Right atrium auricular region (tissue), 2 donors: ENCODE measurements around the gene MGLL. TPM values are rescaled to one million over a fixed set of nuclear protein-coding genes. Genes with fewer than 3 reads are reported as not detected.

Experiments used
- DNase-seq: peaks from one replicate; pipeline ENCODE4 v3.0.0-alpha.2; 2019; ENCODE audit warnings: low spot score
- H3K27ac ChIP-seq, 2 donors: fragments of 200-600 bp; sonication (generic); 1 replicate in 1 of 2; 2 replicates in 1 of 2; pipeline ENCODE4 v1.5.1; 2016 to 2019
- H3K27me3 ChIP-seq, 2 donors: fragments of 200-600 bp; sonication (generic); one replicate each; pipeline versions ENCODE4 v1.5.1 to v1.6.0; 2017 to 2019
- H3K36me3 ChIP-seq: fragments of 200-600 bp; sonication (generic); one replicate; pipeline ENCODE4 v1.5.1; 2016
- H3K4me1 ChIP-seq, 2 donors: fragments of 200-600 bp; sonication (generic); one replicate each; pipeline versions ENCODE4 v1.5.1 to v1.6.0; 2017 to 2019
- H3K4me3 ChIP-seq, 2 donors: fragments of 200-600 bp; sonication (generic); 1 replicate in 1 of 2; 2 replicates in 1 of 2; pipeline ENCODE4 v1.5.1; 2017 to 2019; ENCODE audit warnings: mild to moderate bottlenecking in 1 of 2, moderate library complexity in 1 of 2
- H3K9me3 ChIP-seq, 2 donors: fragments of 200-600 bp; sonication (generic); one replicate each; pipeline ENCODE4 v1.5.1; 2019
- total RNA-seq, 2 donors: library from RNA; depleted of rRNA; stranded (reverse); fragments of >200 nt; gene quantifications; one replicate each; pipeline ENCODE4 v1.1.0, GENCODE V29; 2016
- TF ChIP-seq, protein P1 (sequence below), 2 donors: fragments of 200-600 bp; sonication (generic); IDR thresholded peaks; one replicate each; pipeline ENCODE4 v1.5.1; 2019; ENCODE audit warnings: antibody characterized with exemption in 2 of 2

MGLL gene
- total RNA-seq, 2 donors from 2014 or later = 36.3 to 46.4 TPM

DNA sequence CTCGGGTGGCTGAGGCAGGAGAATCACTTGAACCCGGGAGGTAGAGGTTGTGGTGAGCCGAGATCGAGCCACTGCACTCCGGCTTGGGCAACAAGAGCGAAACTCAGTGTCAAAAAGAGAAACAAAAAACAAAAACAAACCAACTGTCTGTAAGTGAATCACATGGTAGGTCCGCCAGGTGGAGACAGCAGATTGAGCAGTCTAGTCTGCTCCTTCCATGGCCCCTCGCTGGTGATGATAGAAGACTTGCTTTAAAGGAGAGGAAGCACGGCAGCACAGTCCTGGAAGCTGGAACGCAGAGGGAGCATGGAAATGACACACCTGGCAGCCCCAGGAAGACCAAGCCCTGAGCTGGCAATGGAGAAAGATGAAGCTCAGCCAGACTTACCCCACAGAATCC, 31.4 kb upstream of the MGLL start:
- H3K4me3 ChIP-seq = no peak overlapping the region
- no peaks in the 10 kb centered on the region for H3K9me3 ChIP-seq
- H3K4me1 ChIP-seq = no peaks in the 10 kb centered on the region
- no peaks in the 10 kb centered on the region for H3K27me3 ChIP-seq
- no peaks in the 10 kb centered on the region for H3K36me3 ChIP-seq
- no peak overlapping the region for H3K27ac ChIP-seq
- TF ChIP-seq, protein P1, sequence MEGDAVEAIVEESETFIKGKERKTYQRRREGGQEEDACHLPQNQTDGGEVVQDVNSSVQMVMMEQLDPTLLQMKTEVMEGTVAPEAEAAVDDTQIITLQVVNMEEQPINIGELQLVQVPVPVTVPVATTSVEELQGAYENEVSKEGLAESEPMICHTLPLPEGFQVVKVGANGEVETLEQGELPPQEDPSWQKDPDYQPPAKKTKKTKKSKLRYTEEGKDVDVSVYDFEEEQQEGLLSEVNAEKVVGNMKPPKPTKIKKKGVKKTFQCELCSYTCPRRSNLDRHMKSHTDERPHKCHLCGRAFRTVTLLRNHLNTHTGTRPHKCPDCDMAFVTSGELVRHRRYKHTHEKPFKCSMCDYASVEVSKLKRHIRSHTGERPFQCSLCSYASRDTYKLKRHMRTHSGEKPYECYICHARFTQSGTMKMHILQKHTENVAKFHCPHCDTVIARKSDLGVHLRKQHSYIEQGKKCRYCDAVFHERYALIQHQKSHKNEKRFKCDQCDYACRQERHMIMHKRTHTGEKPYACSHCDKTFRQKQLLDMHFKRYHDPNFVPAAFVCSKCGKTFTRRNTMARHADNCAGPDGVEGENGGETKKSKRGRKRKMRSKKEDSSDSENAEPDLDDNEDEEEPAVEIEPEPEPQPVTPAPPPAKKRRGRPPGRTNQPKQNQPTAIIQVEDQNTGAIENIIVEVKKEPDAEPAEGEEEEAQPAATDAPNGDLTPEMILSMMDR (IDR thresholded peaks at IDR 0.05) = no peak
- no peak for DNase-seq

DNA sequence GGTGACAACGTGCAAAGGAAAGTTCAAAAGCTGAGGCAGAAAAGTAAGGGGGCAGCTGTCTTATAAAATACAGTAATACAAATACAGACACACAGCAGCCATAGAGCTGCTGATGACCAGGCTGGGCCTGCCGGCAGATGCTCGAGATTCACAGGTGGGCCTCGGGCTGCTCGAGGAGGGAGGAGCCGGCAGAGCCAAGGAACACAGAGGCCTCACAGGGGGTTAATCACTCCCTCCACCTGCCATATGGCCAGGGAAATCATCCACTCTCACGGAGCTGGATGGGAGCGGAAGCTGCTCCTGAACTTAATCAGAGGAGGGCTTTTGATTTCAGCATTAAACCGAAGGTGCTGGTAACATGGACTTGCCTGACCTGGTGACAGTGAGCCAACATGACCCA, 29.6 kb upstream of the MGLL start:
- TF ChIP-seq, protein P1 (IDR thresholded peaks at IDR 0.05) = no peak
- no peak for DNase-seq

DNA sequence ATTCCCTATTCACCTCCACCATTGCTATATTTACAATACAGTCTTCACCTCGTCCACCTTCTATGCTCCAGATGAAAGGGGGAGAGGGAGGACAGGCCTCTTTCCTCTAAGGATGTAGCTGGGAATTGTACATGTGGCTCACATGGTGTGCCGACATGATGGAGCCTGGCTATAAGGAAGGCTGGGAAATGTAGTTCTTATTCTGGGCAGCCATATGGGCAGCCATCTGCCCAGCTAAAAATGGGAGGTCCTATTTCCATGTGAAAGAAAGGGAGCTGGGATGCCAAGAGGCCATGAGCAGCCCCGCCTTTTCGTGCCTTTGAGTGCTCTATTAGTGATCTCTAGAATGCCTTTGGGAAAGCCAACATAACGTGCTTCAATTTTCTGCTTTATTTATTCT, 27.1 kb upstream of the MGLL start:
- Histone ChIP-seq H3K27ac (no peak overlapping the region), H3K9me3 (no peaks in the 10 kb centered on the region), H3K4me1 (no peaks in the 10 kb centered on the region), H3K4me3 (no peak overlapping the region), H3K36me3 (no peaks in the 10 kb centered on the region), H3K27me3 (no peaks in the 10 kb centered on the region)
- TF ChIP-seq, protein P1 (IDR thresholded peaks at IDR 0.05) = no peak
- DNase-seq = no peak

More for the DNA sequence above, 29.6 kb upstream of the MGLL start:
- Histone ChIP-seq H3K4me1 (no peaks in the 10 kb centered on the region), H3K36me3 (no peaks in the 10 kb centered on the region), H3K9me3 (no peaks in the 10 kb centered on the region), H3K4me3 (no peak overlapping the region), H3K27ac (no peak overlapping the region), H3K27me3 (no peaks in the 10 kb centered on the region)

DNA sequence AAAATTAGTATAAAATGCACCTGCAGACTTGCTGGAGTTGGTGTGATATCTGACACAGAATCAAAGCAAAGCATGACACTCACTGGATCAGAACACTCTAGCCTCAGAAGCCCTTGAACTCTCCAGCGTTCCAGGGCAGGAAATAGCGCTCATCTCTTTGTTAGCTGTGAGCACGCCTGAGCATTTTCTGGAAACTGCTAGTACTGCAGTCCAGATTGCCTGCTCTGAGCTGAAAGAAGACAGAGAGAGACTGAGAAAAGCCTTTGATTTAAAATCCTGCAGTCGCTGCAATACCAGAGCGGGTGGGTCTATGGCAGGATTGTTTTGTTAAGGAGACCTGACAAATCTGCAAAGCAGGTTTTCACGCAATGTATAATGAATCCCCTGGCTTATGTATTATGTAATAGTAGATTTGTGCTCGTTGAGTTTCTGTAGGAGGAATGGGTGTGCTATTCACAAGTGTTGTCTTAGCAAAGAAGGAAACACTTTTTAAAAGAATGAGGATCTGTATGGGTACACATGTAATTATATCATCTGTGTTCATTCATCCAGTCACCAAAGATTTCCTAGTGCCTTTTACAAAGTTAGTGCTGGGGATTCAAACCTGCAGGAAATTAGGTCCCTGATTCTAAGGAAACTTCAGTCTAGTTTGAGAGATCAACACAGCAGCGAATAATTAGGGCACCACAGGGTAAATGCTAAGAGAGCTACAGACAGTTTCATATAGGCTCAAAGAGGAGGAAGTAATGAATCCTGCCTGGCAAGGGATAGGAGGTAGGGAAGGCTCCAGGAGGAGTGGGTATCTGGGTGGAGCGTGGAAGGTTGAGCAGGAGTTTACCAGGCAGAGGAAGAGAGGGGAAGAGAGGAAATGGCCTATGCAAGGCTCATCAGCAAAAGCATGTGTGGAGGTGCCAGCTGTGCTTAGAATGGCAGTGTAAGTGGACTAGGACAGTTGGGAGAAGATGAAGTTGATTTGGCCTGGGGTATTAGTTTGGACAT, 26.1 kb upstream of the MGLL start:
- TF ChIP-seq, protein P1 (IDR thresholded peaks at IDR 0.05) = no peak
- DNase-seq = no peak
- no peaks in the 10 kb centered on the region for H3K36me3 ChIP-seq
- H3K27ac ChIP-seq = no peak overlapping the region
- H3K4me3 ChIP-seq = no peak overlapping the region
- no peaks in the 10 kb centered on the region for H3K9me3 ChIP-seq
- H3K27me3 ChIP-seq = no peaks in the 10 kb centered on the region
- H3K4me1 ChIP-seq = no peaks in the 10 kb centered on the region

DNA sequence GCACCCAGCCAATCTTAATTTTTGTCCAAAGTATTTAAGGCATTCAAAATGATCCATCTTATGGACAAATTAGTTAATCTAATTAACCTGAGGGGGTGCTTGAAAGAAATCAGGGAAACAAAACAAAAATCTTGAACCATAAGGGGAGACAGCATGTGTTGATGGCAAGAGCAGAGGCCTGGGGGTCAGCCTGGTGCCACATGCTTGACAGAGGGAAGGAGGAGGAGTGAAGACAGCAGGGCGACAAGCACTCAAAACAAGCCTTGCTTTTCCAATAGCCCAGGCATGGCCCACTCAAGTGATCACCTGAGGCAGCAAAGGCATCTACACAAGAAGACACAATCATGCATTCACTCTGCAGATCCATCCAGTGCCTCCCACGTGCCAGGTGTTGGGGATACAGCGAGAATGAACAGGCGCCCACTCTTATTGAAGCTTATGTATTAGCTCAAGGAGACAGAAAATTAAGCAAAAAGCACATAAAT, 25.0 kb upstream of the MGLL start:
- TF ChIP-seq, protein P1 (IDR thresholded peaks at IDR 0.05) = no peak
- Histone ChIP-seq H3K4me3 (no peak overlapping the region), H3K27me3 (no peaks in the 10 kb centered on the region), H3K27ac (no peak overlapping the region), H3K9me3 (no peaks in the 10 kb centered on the region), H3K4me1 (no peaks in the 10 kb centered on the region), H3K36me3 (no peaks in the 10 kb centered on the region)
- DNase-seq = no peak
